Measurements from ENCODE around the gene ARHGEF10L.

ARHGEF10L gene

GRCh38 chr1:17648457-17649145 lies 109.1 kb downstream of the ARHGEF10L start:
- TF ChIP-seq, protein P1, sequence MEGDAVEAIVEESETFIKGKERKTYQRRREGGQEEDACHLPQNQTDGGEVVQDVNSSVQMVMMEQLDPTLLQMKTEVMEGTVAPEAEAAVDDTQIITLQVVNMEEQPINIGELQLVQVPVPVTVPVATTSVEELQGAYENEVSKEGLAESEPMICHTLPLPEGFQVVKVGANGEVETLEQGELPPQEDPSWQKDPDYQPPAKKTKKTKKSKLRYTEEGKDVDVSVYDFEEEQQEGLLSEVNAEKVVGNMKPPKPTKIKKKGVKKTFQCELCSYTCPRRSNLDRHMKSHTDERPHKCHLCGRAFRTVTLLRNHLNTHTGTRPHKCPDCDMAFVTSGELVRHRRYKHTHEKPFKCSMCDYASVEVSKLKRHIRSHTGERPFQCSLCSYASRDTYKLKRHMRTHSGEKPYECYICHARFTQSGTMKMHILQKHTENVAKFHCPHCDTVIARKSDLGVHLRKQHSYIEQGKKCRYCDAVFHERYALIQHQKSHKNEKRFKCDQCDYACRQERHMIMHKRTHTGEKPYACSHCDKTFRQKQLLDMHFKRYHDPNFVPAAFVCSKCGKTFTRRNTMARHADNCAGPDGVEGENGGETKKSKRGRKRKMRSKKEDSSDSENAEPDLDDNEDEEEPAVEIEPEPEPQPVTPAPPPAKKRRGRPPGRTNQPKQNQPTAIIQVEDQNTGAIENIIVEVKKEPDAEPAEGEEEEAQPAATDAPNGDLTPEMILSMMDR (conservative IDR thresholded peaks at IDR 0.05; ENCODE audit: low read depth, low read length) = no peak
- DNase-seq (ENCODE audit: low read depth) = no peak
- H3K4me3 ChIP-seq (ENCODE audit: low read depth, low read length) = no peak overlapping the region

DNA sequence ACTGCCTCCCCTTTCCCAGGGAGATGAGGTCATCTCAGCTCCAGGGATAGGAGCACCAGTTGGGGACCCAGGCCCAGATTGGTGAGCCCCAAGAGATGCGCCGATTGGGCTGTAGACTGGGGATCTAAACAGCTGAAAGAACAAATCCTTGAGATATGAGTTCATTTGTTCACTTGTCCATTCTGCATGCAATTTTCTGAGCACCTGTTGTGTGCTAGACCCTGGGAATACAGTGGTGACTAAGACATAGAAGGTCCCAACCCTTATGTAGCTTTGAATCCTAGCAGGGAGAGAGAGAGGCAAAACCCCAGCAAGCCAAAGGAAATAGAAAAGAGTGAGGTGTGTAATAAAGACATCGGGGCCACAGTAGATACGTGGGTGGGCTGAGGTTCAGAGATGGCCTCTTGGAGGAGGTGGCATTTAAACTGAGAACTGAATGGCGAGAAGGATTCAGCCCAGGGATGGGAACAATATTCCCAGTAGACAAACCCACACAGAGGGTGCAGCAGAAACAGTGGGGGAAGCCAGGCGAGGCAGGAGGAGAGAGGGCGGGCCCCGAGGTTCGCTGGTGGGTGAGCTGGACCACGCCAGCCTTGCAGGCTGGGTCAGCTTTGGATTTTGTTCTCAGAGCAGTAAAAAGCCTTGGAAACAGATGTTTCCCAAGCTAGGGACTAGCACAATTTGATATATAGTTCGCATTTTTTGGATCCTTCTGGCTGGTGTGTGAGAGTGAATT lies 110.0 kb downstream of the ARHGEF10L start:
- no peak overlapping the region for H3K4me3 ChIP-seq (ENCODE audit: low read depth, low read length)
- TF ChIP-seq, protein P1 (conservative IDR thresholded peaks at IDR 0.05; ENCODE audit: low read depth, low read length) = no peak
- no peak for DNase-seq (ENCODE audit: low read depth)

GRCh38 chr1:17653276-17653675 lies 113.8 kb downstream of the ARHGEF10L start:
- no peak overlapping the region for H3K4me3 ChIP-seq (ENCODE audit: low read depth, low read length)
- no peak for DNase-seq (ENCODE audit: low read depth)
- TF ChIP-seq, protein P1 (conservative IDR thresholded peaks at IDR 0.05; ENCODE audit: low read depth, low read length) = no peak

DNA sequence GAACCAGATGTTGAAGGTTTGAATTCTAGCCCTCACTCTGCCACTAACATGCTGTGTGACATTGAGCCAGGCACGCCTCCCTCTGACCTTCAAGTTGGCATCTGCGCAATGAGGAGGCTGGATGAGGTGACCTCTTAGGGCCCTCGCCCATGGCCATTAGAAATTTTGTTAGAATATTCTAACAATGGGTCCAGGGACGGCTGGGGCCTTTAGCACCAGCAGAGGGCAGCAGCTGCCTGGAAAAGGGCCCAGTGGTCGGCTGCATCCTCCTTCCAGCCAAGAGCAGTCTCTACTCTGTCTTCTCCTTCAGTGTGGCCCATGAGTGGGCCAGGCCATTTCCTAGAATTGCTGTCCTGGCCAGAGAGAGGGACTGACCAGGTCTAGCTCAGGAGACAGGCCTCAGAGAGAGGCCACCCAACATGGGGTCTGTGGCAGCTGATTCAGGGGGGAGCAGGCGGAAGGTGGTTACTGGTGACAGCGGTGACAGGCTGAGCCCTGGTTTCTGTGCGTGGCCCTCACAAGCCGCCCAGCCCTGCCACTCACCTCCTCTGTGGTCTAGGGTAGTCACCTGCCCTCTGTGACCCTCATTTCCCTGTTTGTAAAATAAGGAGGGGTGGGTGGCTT lies 114.3 kb downstream of the ARHGEF10L start:
- TF ChIP-seq, protein P1 (conservative IDR thresholded peaks at IDR 0.05; ENCODE audit: low read depth, low read length) = peak; percentile 92
- peak; percentile 72 for DNase-seq (ENCODE audit: low read depth)
- no peak overlapping the region for H3K4me3 ChIP-seq (ENCODE audit: low read depth, low read length)

DNA sequence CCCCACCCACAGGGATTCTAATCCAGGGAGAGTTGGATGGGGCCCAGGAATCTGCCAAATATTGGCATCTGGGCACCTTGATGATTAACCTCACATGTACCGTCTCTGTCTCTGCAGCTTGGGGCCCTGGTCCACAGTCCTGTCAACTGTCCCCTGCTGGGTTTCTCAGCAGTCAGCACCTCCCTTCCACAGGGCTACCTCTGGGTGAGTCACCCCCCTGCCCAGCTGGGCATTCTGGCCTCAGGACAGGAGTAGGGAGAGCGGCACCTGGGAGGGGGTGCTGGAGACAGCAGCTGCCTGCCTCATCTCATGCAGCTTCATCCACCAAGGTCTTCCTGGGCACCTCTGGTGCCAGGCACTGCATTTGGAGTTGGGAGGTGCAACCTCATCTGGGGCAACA lies 115.0 kb downstream of the ARHGEF10L start:
- TF ChIP-seq, protein P1 (conservative IDR thresholded peaks at IDR 0.05; ENCODE audit: low read depth, low read length) = no peak
- DNase-seq (ENCODE audit: low read depth) = no peak
- H3K4me3 ChIP-seq (ENCODE audit: low read depth, low read length) = no peak overlapping the region

DNA sequence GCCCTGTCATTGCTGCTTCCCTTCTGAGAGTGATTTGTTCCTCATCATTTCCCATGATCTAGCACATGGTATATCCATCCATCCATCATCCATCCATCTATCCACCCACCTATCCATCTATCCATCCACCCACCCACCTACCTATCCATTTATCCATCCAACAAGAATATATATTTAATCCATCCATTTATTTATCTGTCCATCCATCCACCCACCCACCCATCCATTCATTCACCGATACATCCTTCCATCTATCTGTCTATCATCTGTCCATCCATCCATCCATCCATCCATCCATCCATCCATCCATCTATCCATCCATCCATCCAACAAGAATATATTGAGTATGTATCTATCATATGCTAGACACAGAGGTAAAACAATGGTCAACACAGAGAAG lies 115.7 kb downstream of the ARHGEF10L start:
- TF ChIP-seq, protein P1 (conservative IDR thresholded peaks at IDR 0.05; ENCODE audit: low read depth, low read length) = no peak
- no peak overlapping the region for H3K4me3 ChIP-seq (ENCODE audit: low read depth, low read length)
- DNase-seq (ENCODE audit: low read depth) = no peak

All from choroid plexus epithelial cell (primary cell).